Measurements from ENCODE around the gene ANO8. TPM values are rescaled to one million over a fixed set of nuclear protein-coding genes. Genes with fewer than 3 reads are reported as not detected.

The ANO8 gene
- total RNA-seq, 1 experiment from 2014 or later: 3.2 TPM

- DNase-seq (ENCODE audit: low spot score): no peak
Measured at GRCh38 chr19:17329366-17330261, 5.0 kb downstream of the ANO8 start.

- DNase-seq (ENCODE audit: low spot score): no peak
Measured at GRCh38 chr19:17328517-17329365, 5.9 kb downstream of the ANO8 start.

GRCh38 chr19:17327654-17328516 is 6.8 kb downstream of the ANO8 start:
- no peak for DNase-seq (ENCODE audit: low spot score)

GRCh38 chr19:17327068-17327653 is 7.5 kb downstream of the ANO8 start:
- no peak for DNase-seq (ENCODE audit: low spot score)

- no peak for DNase-seq (ENCODE audit: low spot score)
Measured at GRCh38 chr19:17326595-17326966, 8.1 kb downstream of the ANO8 start.

GRCh38 chr19:17325881-17326594 is 8.6 kb downstream of the ANO8 start:
- no peak for DNase-seq (ENCODE audit: low spot score)

GRCh38 chr19:17325133-17325532 is 9.5 kb downstream of the ANO8 start:
- DNase-seq (ENCODE audit: low spot score): no peak

- no peak for DNase-seq (ENCODE audit: low spot score)
Measured at GRCh38 chr19:17324357-17325114, 10.1 kb downstream of the ANO8 start.

GRCh38 chr19:17323964-17324332 is 10.7 kb downstream of the ANO8 start:
- DNase-seq (ENCODE audit: low spot score): no peak

- no peak for DNase-seq (ENCODE audit: low spot score)
Measured at GRCh38 chr19:17323300-17323963, 11.2 kb downstream of the ANO8 start.

- no peak for DNase-seq (ENCODE audit: low spot score)
Measured at GRCh38 chr19:17322854-17323253, 11.8 kb downstream of the ANO8 start.

- no peak for DNase-seq (ENCODE audit: low spot score)
Measured at GRCh38 chr19:17321655-17322489, 12.8 kb downstream of the ANO8 start.

- DNase-seq (ENCODE audit: low spot score): no peak
Measured at GRCh38 chr19:17320435-17320834, 14.2 kb downstream of the ANO8 start.

GRCh38 chr19:17319473-17320238 is 15.0 kb downstream of the ANO8 start:
- DNase-seq (ENCODE audit: low spot score): no peak

GRCh38 chr19:17318966-17319365 is 15.7 kb downstream of the ANO8 start:
- no peak for DNase-seq (ENCODE audit: low spot score)

GRCh38 chr19:17314007-17314593 is 20.6 kb downstream of the ANO8 start:
- DNase-seq (ENCODE audit: low spot score): no peak

Measured in H4 (cell line).